SK-N-SH treated with all-trans-retinoic acid at 6 μM for 48 hours (cell line): Measurements from ENCODE around the gene CYP1A2.

Source experiments
- ARNTL ChIP-seq: fragments of 450-650 bp; formaldehyde crosslinking; IDR thresholded peaks from 2 replicates; pipeline ENCODE4 v1.5.0; 2020; ENCODE audit warnings: low read depth, mild to moderate bottlenecking, moderate library complexity, borderline replicate concordance
- BACH2 ChIP-seq: fragments of 250-450 bp; sonication (Bioruptor Pico); IDR thresholded peaks from 2 replicates; pipeline ENCODE4 v1.9.0; 2021; ENCODE audit warnings: mild to moderate bottlenecking, borderline replicate concordance
- CSRNP3 ChIP-seq: fragments of 250-450 bp; sonication (Bioruptor Pico); IDR thresholded peaks from 2 replicates; pipeline ENCODE4 v1.5.1; 2021; ENCODE audit warnings: mild to moderate bottlenecking, moderate library complexity
- ESRRG ChIP-seq: fragments of 250-450 bp; sonication (Bioruptor Pico); IDR thresholded peaks from 2 replicates; pipeline ENCODE4 v1.6.1; 2021; ENCODE audit warnings: mild to moderate bottlenecking
- GLIS3 ChIP-seq: fragments of 250-450 bp; sonication (Bioruptor Pico); IDR thresholded peaks from 2 replicates; pipeline ENCODE4 v1.5.0; 2020; ENCODE audit warnings: mild to moderate bottlenecking, moderate library complexity
- ISL1 ChIP-seq: fragments of 250-450 bp; sonication (Bioruptor Pico); IDR thresholded peaks from 2 replicates; pipeline ENCODE4 v2.1.2; 2022; ENCODE audit warnings: mild to moderate bottlenecking, moderate library complexity
- OSR1 ChIP-seq: fragments of 250-450 bp; sonication (Bioruptor Pico); IDR thresholded peaks from 2 replicates; pipeline ENCODE4 v1.8.0; 2022; ENCODE audit warnings: moderate library complexity, mild to moderate bottlenecking, inconsistent platforms
- PATZ1 ChIP-seq: fragments of 250-450 bp; sonication (Bioruptor Pico); IDR thresholded peaks from 2 replicates; pipeline ENCODE4 v1.8.0; 2020; ENCODE audit warnings: mild to moderate bottlenecking, moderate library complexity, borderline replicate concordance
- POU6F1 ChIP-seq: fragments of 250-450 bp; sonication (Bioruptor Pico); IDR thresholded peaks from 2 replicates; pipeline ENCODE4 v1.8.0; 2021; ENCODE audit warnings: low read depth, mild to moderate bottlenecking, moderate library complexity, borderline replicate concordance
- ZFP3 ChIP-seq: fragments of 250-450 bp; sonication (Bioruptor Pico); IDR thresholded peaks from 2 replicates; pipeline ENCODE4 v1.5.0; 2020; ENCODE audit warnings: mild to moderate bottlenecking, moderate library complexity
- ZNF70 ChIP-seq: fragments of 450-650 bp; formaldehyde crosslinking; IDR thresholded peaks from 2 replicates; pipeline ENCODE4 v1.5.0; 2020; ENCODE audit warnings: mild to moderate bottlenecking, moderate library complexity

GRCh38 chr15:74788683-74789151 is 40.1 kb downstream of the CYP1A2 start:
- no peak for TF ChIP-seq OSR1 (CRISPR knock-in tag)
- no peak for TF ChIP-seq ISL1 (CRISPR knock-in tag)
- no peak for TF ChIP-seq BACH2 (CRISPR knock-in tag)
- TF ChIP-seq POU6F1 (CRISPR knock-in tag) = no peak
- TF ChIP-seq PATZ1 = no peak
- TF ChIP-seq ZNF70 = no peak
- TF ChIP-seq GLIS3 (CRISPR knock-in tag) = no peak
- TF ChIP-seq CSRNP3 (CRISPR knock-in tag) = no peak
- TF ChIP-seq ARNTL (CRISPR knock-in tag) = no peak
- TF ChIP-seq ESRRG (CRISPR knock-in tag) = no peak
- no peak for TF ChIP-seq ZFP3 (CRISPR knock-in tag)
